Liver (tissue), 3 donors: ENCODE results near the gene GUK1.

Experiments used
- CTCF ChIP-seq: fragments of 150-350 bp; IDR thresholded peaks from 2 replicates; pipeline ENCODE4 v1.5.1; 2017; ENCODE audit warnings: improper control_type of control experiment, low read depth, low read length; ENCODE audit not compliant: missing input control
- FOXA1 ChIP-seq: IDR thresholded peaks from 2 replicates; pipeline ENCODE4 v1.6.1; 2016; ENCODE audit warnings: antibody characterized with exemption
- HNF4G ChIP-seq: IDR thresholded peaks from 2 replicates; pipeline ENCODE4 v1.6.1; 2016; ENCODE audit warnings: antibody characterized with exemption
- SP1 ChIP-seq: IDR thresholded peaks from 2 replicates; pipeline ENCODE4 v1.6.1; 2018; ENCODE audit warnings: antibody characterized with exemption, mild to moderate bottlenecking
- TF ChIP-seq, protein P1 (sequence below): IDR thresholded peaks from 2 replicates; pipeline ENCODE4 v1.6.1; 2016; ENCODE audit warnings: antibody characterized with exemption, mild to moderate bottlenecking
- donor health status: healthy.
- donor health status: healthy.

DNA sequence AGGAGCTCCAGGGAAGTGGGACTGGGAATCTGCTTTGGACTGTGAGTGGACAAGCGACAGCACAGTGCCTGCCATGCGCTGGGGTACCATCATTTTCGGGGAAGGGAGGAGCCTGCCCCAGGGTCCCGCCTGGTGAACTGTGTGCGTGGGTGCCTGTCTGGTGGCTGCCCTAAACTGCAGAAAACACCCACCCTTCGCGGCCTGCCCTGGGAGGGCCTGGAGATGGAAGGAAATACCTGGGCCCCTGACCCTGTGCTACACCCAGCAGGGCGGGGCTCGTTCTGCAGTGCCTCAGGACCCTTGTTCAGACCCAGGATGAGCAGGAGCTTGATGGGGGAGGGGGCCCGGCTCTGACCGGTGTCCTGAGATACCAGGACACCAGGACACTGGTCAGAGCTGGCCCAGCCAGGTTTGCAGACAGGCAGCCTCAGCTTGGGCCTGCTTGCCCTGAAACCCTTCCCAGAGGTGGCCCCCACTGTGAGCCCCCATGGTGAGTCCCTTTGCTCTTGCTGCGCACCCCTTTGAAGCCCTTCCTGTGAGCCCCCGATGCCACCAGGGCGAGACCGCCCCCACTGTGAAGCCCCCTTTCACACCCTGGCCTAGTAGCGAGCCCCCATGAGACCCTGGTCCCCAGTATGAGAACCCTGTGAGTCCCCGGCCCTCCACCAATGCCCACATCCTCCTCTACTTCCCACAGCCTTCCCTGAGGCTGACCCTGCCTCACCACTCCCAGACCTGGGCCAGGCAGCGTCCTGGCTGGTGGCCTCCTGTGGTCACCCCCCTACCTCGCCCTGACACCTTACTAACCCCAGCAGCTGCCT lies 12.2 kb downstream of the GUK1 start:
- TF ChIP-seq CTCF (no peak), HNF4G (no peak), SP1 (no peak), FOXA1 (no peak)
- TF ChIP-seq, protein P1, sequence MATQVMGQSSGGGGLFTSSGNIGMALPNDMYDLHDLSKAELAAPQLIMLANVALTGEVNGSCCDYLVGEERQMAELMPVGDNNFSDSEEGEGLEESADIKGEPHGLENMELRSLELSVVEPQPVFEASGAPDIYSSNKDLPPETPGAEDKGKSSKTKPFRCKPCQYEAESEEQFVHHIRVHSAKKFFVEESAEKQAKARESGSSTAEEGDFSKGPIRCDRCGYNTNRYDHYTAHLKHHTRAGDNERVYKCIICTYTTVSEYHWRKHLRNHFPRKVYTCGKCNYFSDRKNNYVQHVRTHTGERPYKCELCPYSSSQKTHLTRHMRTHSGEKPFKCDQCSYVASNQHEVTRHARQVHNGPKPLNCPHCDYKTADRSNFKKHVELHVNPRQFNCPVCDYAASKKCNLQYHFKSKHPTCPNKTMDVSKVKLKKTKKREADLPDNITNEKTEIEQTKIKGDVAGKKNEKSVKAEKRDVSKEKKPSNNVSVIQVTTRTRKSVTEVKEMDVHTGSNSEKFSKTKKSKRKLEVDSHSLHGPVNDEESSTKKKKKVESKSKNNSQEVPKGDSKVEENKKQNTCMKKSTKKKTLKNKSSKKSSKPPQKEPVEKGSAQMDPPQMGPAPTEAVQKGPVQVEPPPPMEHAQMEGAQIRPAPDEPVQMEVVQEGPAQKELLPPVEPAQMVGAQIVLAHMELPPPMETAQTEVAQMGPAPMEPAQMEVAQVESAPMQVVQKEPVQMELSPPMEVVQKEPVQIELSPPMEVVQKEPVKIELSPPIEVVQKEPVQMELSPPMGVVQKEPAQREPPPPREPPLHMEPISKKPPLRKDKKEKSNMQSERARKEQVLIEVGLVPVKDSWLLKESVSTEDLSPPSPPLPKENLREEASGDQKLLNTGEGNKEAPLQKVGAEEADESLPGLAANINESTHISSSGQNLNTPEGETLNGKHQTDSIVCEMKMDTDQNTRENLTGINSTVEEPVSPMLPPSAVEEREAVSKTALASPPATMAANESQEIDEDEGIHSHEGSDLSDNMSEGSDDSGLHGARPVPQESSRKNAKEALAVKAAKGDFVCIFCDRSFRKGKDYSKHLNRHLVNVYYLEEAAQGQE, result no peak
